ENCODE measurements around the gene FBXL7. TPM values are rescaled to one million over a fixed set of nuclear protein-coding genes. Genes with fewer than 3 reads are reported as not detected.
A peak's percentile ranks its signal among the peaks of the same experiment; 100 is the strongest.

The FBXL7 gene
- total and polyA plus RNA-seq, 2 donors (not counting 3 experiments of a cell fraction or from before 2014, with no cell fraction given): 23.5 to 32.2 TPM

DNA sequence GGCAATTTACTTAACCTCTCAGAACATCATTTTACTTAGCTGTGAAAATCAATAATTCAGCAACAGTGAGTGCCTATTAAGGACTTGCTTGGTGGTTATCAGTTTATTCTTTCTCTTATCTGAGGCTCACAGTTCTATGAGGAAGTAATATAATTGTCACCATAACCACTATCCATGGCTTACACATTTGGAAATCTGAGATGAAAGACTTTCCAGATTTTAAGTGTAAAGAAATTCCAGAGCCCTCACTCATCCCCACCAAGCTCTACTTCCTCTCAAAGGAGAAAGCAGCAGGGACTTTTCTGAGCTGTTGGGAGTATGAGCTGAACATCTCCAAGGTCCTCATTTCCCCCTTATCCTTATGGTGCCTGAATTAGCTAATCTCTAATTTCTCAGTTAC lies 321.5 kb downstream of the FBXL7 start:
- no peak overlapping the region for H3K27ac ChIP-seq (ENCODE audit: insufficient read depth, low read depth, low read length)
- dilution Hi-C loops (cut with MboI; ENCODE audit: extremely low pct_ligation_motif_present, low sequenced_read_pairs): no loop called here
- no peaks in the 10 kb centered on the region for H3K9me3 ChIP-seq (replicated peaks; ENCODE audit: control insufficient read depth, insufficient read depth, low read length)
- peak; percentile 26 for FAIRE-seq
- ChIA-PET CTCF (interaction anchor here (0.7 to 7.8 kb wide), 12 partner anchors 14 to 718 kb away, joined by 3 to 79 read pairs (median 6); no protein-coding TSS in a partner anchor), POLR2A (interaction anchor here (0.7 to 1.0 kb wide), 2 partner anchors 13 to 356 kb away, joined by 3 to 6 read pairs; no protein-coding TSS in a partner anchor)
- DNase-seq (ENCODE audit: low read depth, low spot score): peak; percentile 63
- peak overlapping the region; percentile 2 for H3K4me2 ChIP-seq (ENCODE audit: insufficient read depth, low read length)
- H3K4me1 ChIP-seq (ENCODE audit: control insufficient read depth, extremely low read depth, insufficient read depth, low read length): peaks cover 12% of the 10 kb centered on the region
- TF ChIP-seq GATA2 (IDR thresholded peaks at IDR 0.05; ENCODE audit: insufficient read depth, insufficient read length, low read depth, low read length) (peak; percentile 33), POLR2AphosphoS5 (IDR thresholded peaks at IDR 0.05; ENCODE audit: insufficient read depth, low read depth, low read length) (no peak)
- H3K9ac ChIP-seq (replicated peaks; ENCODE audit: extremely low read depth, insufficient read depth, low read length): no peak overlapping the region
- intact Hi-C loops (cut with micrococcal nuclease): loop anchor here (5.0 kb wide), 1 partner anchor 534 kb away; no protein-coding TSS in a partner anchor
- H3K79me2 ChIP-seq (ENCODE audit: control insufficient read depth, insufficient read depth, low read length): no peaks in the 10 kb centered on the region
- H3K4me3 ChIP-seq (replicated peaks in 1 of 3; ENCODE audit: insufficient read depth in 1 of 3, low read depth in 1 of 3, low read length in 3 of 3): no peak overlapping the region
- no peaks in the 10 kb centered on the region for H4K20me1 ChIP-seq (replicated peaks; ENCODE audit: control insufficient read depth, extremely low read depth, insufficient read depth, low read length)
- no peaks in the 10 kb centered on the region for H3K9me1 ChIP-seq (replicated peaks; ENCODE audit: control insufficient read depth, extremely low read depth, insufficient read depth, low read length)
- BruUV-seq (replicated peaks): no TSS peak
- H3K36me3 ChIP-seq (ENCODE audit: control insufficient read depth in 2 of 2, extremely low read depth in 1 of 2, insufficient read depth in 2 of 2, low read length in 2 of 2): no peaks in the 10 kb centered on the region
- no peak overlapping the region for H2AFZ ChIP-seq (ENCODE audit: low read depth, low read length)
- H3K27me3 ChIP-seq (ENCODE audit: control insufficient read depth in 2 of 2, insufficient read depth in 2 of 2, low read length in 2 of 2): no peaks in the 10 kb centered on the region

DNA sequence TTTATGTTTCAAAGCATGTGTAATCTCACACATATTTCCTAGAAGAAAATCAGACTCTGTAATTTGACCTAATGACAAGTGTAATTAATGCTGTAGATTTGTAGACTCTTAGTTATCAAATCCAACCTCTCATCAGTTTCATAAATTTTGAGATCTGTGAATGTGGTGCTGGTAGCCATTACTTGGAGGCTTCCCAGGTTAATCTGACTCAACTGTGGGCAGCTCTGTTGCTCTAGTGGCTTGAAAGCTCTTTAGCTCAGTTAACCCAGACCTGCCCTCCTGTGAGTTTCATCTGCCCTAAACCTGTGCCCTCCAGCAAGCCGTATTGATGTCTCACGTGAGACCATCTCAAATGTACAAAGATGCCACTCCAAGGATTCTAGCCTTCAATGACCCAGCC lies 323.4 kb downstream of the FBXL7 start:
- H3K9me1 ChIP-seq (replicated peaks; ENCODE audit: control insufficient read depth, extremely low read depth, insufficient read depth, low read length): no peaks in the 10 kb centered on the region
- dilution Hi-C loops (cut with MboI; ENCODE audit: extremely low pct_ligation_motif_present, low sequenced_read_pairs): no loop called here
- no peak overlapping the region for H3K27ac ChIP-seq (ENCODE audit: insufficient read depth, low read depth, low read length)
- no peak for DNase-seq (ENCODE audit: low read depth, low spot score)
- ChIA-PET POLR2A (no interaction called here), CTCF (interaction anchor here (0.6 to 7.8 kb wide), 10 partner anchors 12 to 717 kb away, joined by 3 to 79 read pairs (median 14); no protein-coding TSS in a partner anchor)
- no TSS peak for BruUV-seq (replicated peaks)
- H3K27me3 ChIP-seq (ENCODE audit: control insufficient read depth in 2 of 2, insufficient read depth in 2 of 2, low read length in 2 of 2): no peaks in the 10 kb centered on the region
- H3K4me3 ChIP-seq (replicated peaks in 1 of 3; ENCODE audit: insufficient read depth in 1 of 3, low read depth in 1 of 3, low read length in 3 of 3): no peak overlapping the region
- no peaks in the 10 kb centered on the region for H3K36me3 ChIP-seq (ENCODE audit: control insufficient read depth in 2 of 2, extremely low read depth in 1 of 2, insufficient read depth in 2 of 2, low read length in 2 of 2)
- no peak for FAIRE-seq
- intact Hi-C loops (cut with micrococcal nuclease): loop anchor here (5.0 kb wide), 1 partner anchor 536 kb away; no protein-coding TSS in a partner anchor
- no peak overlapping the region for H3K9ac ChIP-seq (replicated peaks; ENCODE audit: extremely low read depth, insufficient read depth, low read length)
- no peaks in the 10 kb centered on the region for H3K9me3 ChIP-seq (replicated peaks; ENCODE audit: control insufficient read depth, insufficient read depth, low read length)
- H3K79me2 ChIP-seq (ENCODE audit: control insufficient read depth, insufficient read depth, low read length): no peaks in the 10 kb centered on the region
- no peak overlapping the region for H3K4me2 ChIP-seq (ENCODE audit: insufficient read depth, low read length)
- TF ChIP-seq MYC (IDR thresholded peaks at IDR 0.05; ENCODE audit: low read depth, low read length): no peak
- TF ChIP-seq, protein P1, sequence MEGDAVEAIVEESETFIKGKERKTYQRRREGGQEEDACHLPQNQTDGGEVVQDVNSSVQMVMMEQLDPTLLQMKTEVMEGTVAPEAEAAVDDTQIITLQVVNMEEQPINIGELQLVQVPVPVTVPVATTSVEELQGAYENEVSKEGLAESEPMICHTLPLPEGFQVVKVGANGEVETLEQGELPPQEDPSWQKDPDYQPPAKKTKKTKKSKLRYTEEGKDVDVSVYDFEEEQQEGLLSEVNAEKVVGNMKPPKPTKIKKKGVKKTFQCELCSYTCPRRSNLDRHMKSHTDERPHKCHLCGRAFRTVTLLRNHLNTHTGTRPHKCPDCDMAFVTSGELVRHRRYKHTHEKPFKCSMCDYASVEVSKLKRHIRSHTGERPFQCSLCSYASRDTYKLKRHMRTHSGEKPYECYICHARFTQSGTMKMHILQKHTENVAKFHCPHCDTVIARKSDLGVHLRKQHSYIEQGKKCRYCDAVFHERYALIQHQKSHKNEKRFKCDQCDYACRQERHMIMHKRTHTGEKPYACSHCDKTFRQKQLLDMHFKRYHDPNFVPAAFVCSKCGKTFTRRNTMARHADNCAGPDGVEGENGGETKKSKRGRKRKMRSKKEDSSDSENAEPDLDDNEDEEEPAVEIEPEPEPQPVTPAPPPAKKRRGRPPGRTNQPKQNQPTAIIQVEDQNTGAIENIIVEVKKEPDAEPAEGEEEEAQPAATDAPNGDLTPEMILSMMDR (IDR thresholded peaks at IDR 0.05; ENCODE audit: extremely low read depth in 1 of 2, insufficient read depth in 1 of 2, low read depth in 1 of 2, low read length in 2 of 2): no peak
- no peak for TF ChIP-seq JUN (IDR thresholded peaks at IDR 0.05; ENCODE audit: borderline replicate concordance, insufficient read depth, insufficient read length, low read depth)
- no peak for TF ChIP-seq FOS (IDR thresholded peaks at IDR 0.05; ENCODE audit: borderline replicate concordance, insufficient read depth, low read length)
- TF ChIP-seq, protein P2, sequence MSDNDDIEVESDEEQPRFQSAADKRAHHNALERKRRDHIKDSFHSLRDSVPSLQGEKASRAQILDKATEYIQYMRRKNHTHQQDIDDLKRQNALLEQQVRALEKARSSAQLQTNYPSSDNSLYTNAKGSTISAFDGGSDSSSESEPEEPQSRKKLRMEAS (IDR thresholded peaks at IDR 0.05; ENCODE audit: insufficient read depth, insufficient read length): no peak
- TF ChIP-seq GATA2 (IDR thresholded peaks at IDR 0.05; ENCODE audit: insufficient read depth, insufficient read length, low read depth, low read length): no peak
- no peak for TF ChIP-seq POLR2AphosphoS5 (IDR thresholded peaks at IDR 0.05; ENCODE audit: insufficient read depth, low read depth, low read length)
- TF ChIP-seq POLR2A (IDR thresholded peaks at IDR 0.05; ENCODE audit: low read depth, low read length): no peak
- no peaks in the 10 kb centered on the region for H4K20me1 ChIP-seq (replicated peaks; ENCODE audit: control insufficient read depth, extremely low read depth, insufficient read depth, low read length)
- H2AFZ ChIP-seq (ENCODE audit: low read depth, low read length): no peak overlapping the region
- peaks cover 12% of the 10 kb centered on the region for H3K4me1 ChIP-seq (ENCODE audit: control insufficient read depth, extremely low read depth, insufficient read depth, low read length)

Measured in endothelial cell of umbilical vein (primary cell).